NCI-H1417 (cell line): Measurements from ENCODE around the gene SMAP2.
A peak's percentile ranks its signal among the peaks of the same experiment; 100 is the strongest.
"Not testable (repeated sequence)": the region's sequence is repeated elsewhere in the genome, so short reads cannot be mapped to it uniquely, and the experiment has no call there.

Experiments used
- DNase-seq, 3 experiments: peaks; one replicate each; lab custom pipeline; 2025; lab: John Stamatoyannopoulos, UW

The SMAP2 gene

GRCh38 chr1:40372658-40373322 is 737 bp upstream of the SMAP2 start:
- DNase-seq: no peak

GRCh38 chr1:40377512-40377911 is 4.0 kb downstream of the SMAP2 start:
- DNase-seq: no peak

- DNase-seq: no peak
Observed at GRCh38 chr1:40379785-40380452, 6.4 kb downstream of the SMAP2 start.

- DNase-seq: no peak
Observed at GRCh38 chr1:40380817-40381216, 7.3 kb downstream of the SMAP2 start.

- no peak for DNase-seq
Observed at GRCh38 chr1:40381268-40382107, 8.0 kb downstream of the SMAP2 start.

- DNase-seq: no peak
Observed at GRCh38 chr1:40382108-40382460, 8.6 kb downstream of the SMAP2 start.

GRCh38 chr1:40382601-40383000 is 9.1 kb downstream of the SMAP2 start:
- DNase-seq: no peak

- no peak for DNase-seq
Observed at GRCh38 chr1:40383095-40383487, 9.6 kb downstream of the SMAP2 start.

- no peak for DNase-seq
Observed at GRCh38 chr1:40383488-40384412, 10.2 kb downstream of the SMAP2 start.

GRCh38 chr1:40384413-40384762 is 10.9 kb downstream of the SMAP2 start:
- DNase-seq: no peak

GRCh38 chr1:40384887-40385286 is 11.4 kb downstream of the SMAP2 start:
- DNase-seq: no peak

GRCh38 chr1:40385437-40386358 is 12.2 kb downstream of the SMAP2 start:
- DNase-seq: no peak

- DNase-seq: no peak
Observed at GRCh38 chr1:40386359-40386723, 12.8 kb downstream of the SMAP2 start.

GRCh38 chr1:40386796-40387195 is 13.3 kb downstream of the SMAP2 start:
- no peak for DNase-seq

- not testable (repeated sequence) for DNase-seq
Observed at GRCh38 chr1:40387381-40388306, 14.1 kb downstream of the SMAP2 start.

- DNase-seq: not testable (repeated sequence)
Observed at GRCh38 chr1:40388456-40389321, 15.2 kb downstream of the SMAP2 start.

- DNase-seq: peak in 2 of 3 experiments; percentile 4 to 36
Observed at GRCh38 chr1:40389322-40389803, 15.8 kb downstream of the SMAP2 start.

- DNase-seq: no peak
Observed at GRCh38 chr1:40389871-40390560, 16.5 kb downstream of the SMAP2 start.
